Astrocyte (in vitro differentiated cells and primary cell): ENCODE results near the gene PNISR. TPM values are rescaled to one million over a fixed set of nuclear protein-coding genes. Genes with fewer than 3 reads are reported as not detected.

Experiments
- DNase-seq: peaks from one replicate; pipeline ENCODE4 v3.0.0-alpha.2; 2010; ENCODE audit warnings: low read depth
- FAIRE-seq: peaks from 2 replicates; lab custom pipeline; 2011; peaks lifted over from hg19 to GRCh38; lab: Jason Lieb, UNC
- H2AFZ ChIP-seq: 2 replicates; pipeline ENCODE4 v1.6.0; 2012; ENCODE audit warnings: low read depth, low read length, inconsistent platforms
- H3K27ac ChIP-seq: 2 replicates; pipeline ENCODE4 v1.5.1; 2011; ENCODE audit warnings: low read depth, low read length, inconsistent platforms
- H3K27me3 ChIP-seq: 2 replicates; pipeline ENCODE4 v1.6.0; 2011; ENCODE audit warnings: low read length, inconsistent platforms; ENCODE audit not compliant: insufficient read depth
- H3K36me3 ChIP-seq: 2 replicates; pipeline ENCODE4 v1.5.1; 2011; ENCODE audit warnings: low read length, inconsistent platforms; ENCODE audit not compliant: insufficient read depth
- H3K4me1 ChIP-seq: 2 replicates; pipeline ENCODE4 v1.5.1; 2011; ENCODE audit warnings: low read length, inconsistent platforms; ENCODE audit not compliant: insufficient read depth
- H3K4me2 ChIP-seq: 2 replicates; pipeline ENCODE4 v1.6.0; 2012; ENCODE audit warnings: low read length, inconsistent platforms
- H3K4me3 ChIP-seq: 2 replicates; pipeline ENCODE4 v1.5.1; 2011; ENCODE audit warnings: low read depth, mild to moderate bottlenecking, low read length, inconsistent platforms; ENCODE audit not compliant: insufficient read depth
- H3K79me2 ChIP-seq: 2 replicates; pipeline ENCODE4 v1.6.0; 2012; ENCODE audit warnings: mild to moderate bottlenecking, low read length, inconsistent platforms; ENCODE audit not compliant: insufficient read depth
- H3K9ac ChIP-seq: 2 replicates; pipeline ENCODE4 v1.6.0; 2012; ENCODE audit warnings: mild to moderate bottlenecking, low read length, inconsistent platforms
- H3K9me3 ChIP-seq: 2 replicates; pipeline ENCODE4 v1.5.1; 2012; ENCODE audit warnings: low read depth, mild to moderate bottlenecking, low read length, inconsistent platforms; ENCODE audit not compliant: insufficient read depth
- H4K20me1 ChIP-seq: 2 replicates; pipeline ENCODE4 v1.6.0; 2012; ENCODE audit warnings: low read length, inconsistent platforms; ENCODE audit not compliant: insufficient read depth
- H3K27ac Mint-ChIP-seq: one replicate; pipeline ENCODE4 v1.8.0; 2021; ENCODE audit warnings: mild to moderate bottlenecking, mixed read lengths; ENCODE audit not compliant: unreplicated experiment
- H3K27me3 Mint-ChIP-seq: one replicate; pipeline ENCODE4 v1.8.0; 2021; ENCODE audit warnings: low read depth, mixed read lengths; ENCODE audit not compliant: unreplicated experiment
- H3K36me3 Mint-ChIP-seq: one replicate; pipeline ENCODE4 v1.8.0; 2021; ENCODE audit warnings: low read depth, mixed read lengths; ENCODE audit not compliant: unreplicated experiment
- H3K4me1 Mint-ChIP-seq: one replicate; pipeline ENCODE4 v1.8.0; 2021; ENCODE audit warnings: low read depth, mixed read lengths; ENCODE audit not compliant: unreplicated experiment
- H3K4me3 Mint-ChIP-seq: one replicate; pipeline ENCODE4 v1.8.0; 2021; ENCODE audit warnings: mild to moderate bottlenecking, moderate library complexity, mixed read lengths; ENCODE audit not compliant: unreplicated experiment
- H3K9me3 Mint-ChIP-seq: one replicate; pipeline ENCODE4 v1.8.0; 2021; ENCODE audit warnings: mild to moderate bottlenecking, mixed read lengths; ENCODE audit not compliant: unreplicated experiment
- EZH2 ChIP-seq: IDR thresholded peaks from 2 replicates; pipeline ENCODE4 v1.6.1; 2012; ENCODE audit warnings: mild to moderate bottlenecking, low read length, inconsistent platforms; ENCODE audit not compliant: insufficient read depth
- total RNA-seq: library from RNA; stranded (reverse); gene quantifications from 2 replicates; pipeline ENCODE4 v1.2.1, GENCODE V29; 2021
- TF ChIP-seq, protein P1 (sequence below): IDR thresholded peaks from 2 replicates; pipeline ENCODE4 v1.5.1; 2011; ENCODE audit warnings: low read depth, mild to moderate bottlenecking, inconsistent platforms, low read length, moderate library complexity; ENCODE audit not compliant: insufficient read depth

PNISR gene
- total RNA-seq, 1 donor from 2014 or later, result 62.2 TPM

DNA sequence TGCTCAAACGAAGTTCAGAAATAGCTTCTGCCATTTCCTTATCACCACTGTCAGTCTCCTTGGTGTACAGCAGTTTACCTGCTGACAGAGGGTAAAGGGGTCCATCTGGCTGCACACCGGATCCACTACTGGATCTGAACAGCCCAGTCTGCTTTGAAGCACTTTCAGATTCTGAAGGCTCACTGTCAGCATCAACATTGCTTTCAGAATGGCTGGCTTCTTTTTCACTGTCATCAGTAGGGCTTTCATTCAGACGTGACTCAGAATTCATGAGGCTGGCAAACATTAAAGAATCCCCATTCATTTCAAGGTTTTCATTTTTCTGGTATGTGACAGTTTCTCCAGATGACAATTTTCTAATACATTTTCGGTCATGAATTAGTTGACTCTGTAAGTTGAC lies 21.0 kb upstream of the PNISR start:
- no peak for FAIRE-seq
- Histone ChIP-seq H4K20me1 (no peaks in the 10 kb centered on the region), H2AFZ (no peak overlapping the region), H3K79me2 (no peaks in the 10 kb centered on the region), H3K27me3 (no peaks in the 10 kb centered on the region), H3K9me3 (no peaks in the 10 kb centered on the region), H3K4me2 (no peak overlapping the region), H3K4me3 (no peak overlapping the region), H3K27ac (no peak overlapping the region), H3K36me3 (peaks cover 4% of the 10 kb centered on the region), H3K4me1 (no peaks in the 10 kb centered on the region), H3K9ac (no peak overlapping the region)
- Mint-ChIP-seq H3K27me3 (no peaks in the 10 kb centered on the region), H3K27ac (no peak overlapping the region), H3K4me3 (no peak overlapping the region), H3K4me1 (peaks cover 2% of the 10 kb centered on the region), H3K9me3 (peaks cover 2% of the 10 kb centered on the region), H3K36me3 (peaks cover 31% of the 10 kb centered on the region)
- no peak for TF ChIP-seq EZH2
- TF ChIP-seq, protein P1, sequence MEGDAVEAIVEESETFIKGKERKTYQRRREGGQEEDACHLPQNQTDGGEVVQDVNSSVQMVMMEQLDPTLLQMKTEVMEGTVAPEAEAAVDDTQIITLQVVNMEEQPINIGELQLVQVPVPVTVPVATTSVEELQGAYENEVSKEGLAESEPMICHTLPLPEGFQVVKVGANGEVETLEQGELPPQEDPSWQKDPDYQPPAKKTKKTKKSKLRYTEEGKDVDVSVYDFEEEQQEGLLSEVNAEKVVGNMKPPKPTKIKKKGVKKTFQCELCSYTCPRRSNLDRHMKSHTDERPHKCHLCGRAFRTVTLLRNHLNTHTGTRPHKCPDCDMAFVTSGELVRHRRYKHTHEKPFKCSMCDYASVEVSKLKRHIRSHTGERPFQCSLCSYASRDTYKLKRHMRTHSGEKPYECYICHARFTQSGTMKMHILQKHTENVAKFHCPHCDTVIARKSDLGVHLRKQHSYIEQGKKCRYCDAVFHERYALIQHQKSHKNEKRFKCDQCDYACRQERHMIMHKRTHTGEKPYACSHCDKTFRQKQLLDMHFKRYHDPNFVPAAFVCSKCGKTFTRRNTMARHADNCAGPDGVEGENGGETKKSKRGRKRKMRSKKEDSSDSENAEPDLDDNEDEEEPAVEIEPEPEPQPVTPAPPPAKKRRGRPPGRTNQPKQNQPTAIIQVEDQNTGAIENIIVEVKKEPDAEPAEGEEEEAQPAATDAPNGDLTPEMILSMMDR, result no peak
- no peak for DNase-seq

GRCh38 chr6:99434702-99435530 lies 9.8 kb upstream of the PNISR start:
- Histone ChIP-seq H3K4me1 (peaks cover 6% of the 10 kb centered on the region), H3K79me2 (no peaks in the 10 kb centered on the region), H4K20me1 (no peaks in the 10 kb centered on the region), H3K36me3 (no peaks in the 10 kb centered on the region), H3K9me3 (no peaks in the 10 kb centered on the region), H3K9ac (no peak overlapping the region), H3K27ac (no peak overlapping the region), H3K4me2 (no peak overlapping the region), H3K4me3 (no peak overlapping the region), H2AFZ (no peak overlapping the region), H3K27me3 (no peaks in the 10 kb centered on the region)
- FAIRE-seq (no peak), DNase-seq (peak; percentile 22)
- Mint-ChIP-seq H3K9me3 (no peaks in the 10 kb centered on the region), H3K27ac (no peak overlapping the region), H3K27me3 (no peaks in the 10 kb centered on the region), H3K36me3 (no peaks in the 10 kb centered on the region), H3K4me1 (peaks cover 4% of the 10 kb centered on the region), H3K4me3 (no peak overlapping the region)
- TF ChIP-seq, protein P1, result peak; percentile 42
- TF ChIP-seq EZH2, result no peak

- Histone ChIP-seq H4K20me1 (no peaks in the 10 kb centered on the region), H3K9me3 (no peaks in the 10 kb centered on the region), H2AFZ (no peak overlapping the region), H3K36me3 (no peaks in the 10 kb centered on the region), H3K27ac (no peak overlapping the region), H3K9ac (no peak overlapping the region), H3K4me2 (no peak overlapping the region), H3K79me2 (peaks cover 1% of the 10 kb centered on the region), H3K27me3 (no peaks in the 10 kb centered on the region), H3K4me1 (peaks cover 6% of the 10 kb centered on the region), H3K4me3 (no peak overlapping the region)
- no peak for FAIRE-seq
- H3K4me3 Mint-ChIP-seq, result no peak overlapping the region
- peak; percentile 4 for DNase-seq
- TF ChIP-seq EZH2, result no peak
- TF ChIP-seq, protein P1, result no peak
- peaks cover 5% of the 10 kb centered on the region for H3K4me1 Mint-ChIP-seq
- H3K27me3 Mint-ChIP-seq, result no peaks in the 10 kb centered on the region
- no peak overlapping the region for H3K27ac Mint-ChIP-seq
- H3K36me3 Mint-ChIP-seq, result no peaks in the 10 kb centered on the region
- no peaks in the 10 kb centered on the region for H3K9me3 Mint-ChIP-seq
Measured at GRCh38 chr6:99432877-99433276, 7.8 kb upstream of the PNISR start.
